HG03159 (cell line): ENCODE data around the gene MEN1.

Source experiments
- ATAC-seq: cut with Tn5 transposase; IDR thresholded peaks from one replicate; pipeline ENCODE4 v1.9.1; 2021; ENCODE audit warnings: mild to moderate bottlenecking, moderate library complexity; ENCODE audit not compliant: unreplicated experiment

MEN1 gene

GRCh38 chr11:64765851-64766665, 44.3 kb downstream of the MEN1 start:
- ATAC-seq: no peak

- ATAC-seq: no peak
Observed at GRCh38 chr11:64765291-64765850, 45.0 kb downstream of the MEN1 start.

GRCh38 chr11:64764753-64765152, 45.6 kb downstream of the MEN1 start:
- no peak for ATAC-seq

- no peak for ATAC-seq
Observed at GRCh38 chr11:64764040-64764611, 46.2 kb downstream of the MEN1 start.

- no peak for ATAC-seq
Observed at GRCh38 chr11:64763526-64764039, 46.8 kb downstream of the MEN1 start.

GRCh38 chr11:64762674-64763525, 47.5 kb downstream of the MEN1 start:
- ATAC-seq: no peak

GRCh38 chr11:64762277-64762673, 48.1 kb downstream of the MEN1 start:
- ATAC-seq: no peak

- ATAC-seq: no peak
Observed at GRCh38 chr11:64760759-64761420, 49.5 kb downstream of the MEN1 start.

- no peak for ATAC-seq
Observed at GRCh38 chr11:64759722-64760719, 50.3 kb downstream of the MEN1 start, which contains the start of gene PYGM. Gene PYGM, minus strand, starts transcription at chr11:64759974. Its CDS starts 76 bp downstream, at chr11:64759898.

- ATAC-seq: no peak
Observed at GRCh38 chr11:64759131-64759721, 51.1 kb downstream of the MEN1 start.

- ATAC-seq: no peak
Observed at GRCh38 chr11:64758330-64759079, 51.8 kb downstream of the MEN1 start.

GRCh38 chr11:64757549-64758329, 52.6 kb downstream of the MEN1 start:
- no peak for ATAC-seq

- no peak for ATAC-seq
Observed at GRCh38 chr11:64755681-64756361, 54.5 kb downstream of the MEN1 start.

GRCh38 chr11:64754919-64755662, 55.3 kb downstream of the MEN1 start:
- ATAC-seq: no peak

GRCh38 chr11:64754124-64754918, 56.0 kb downstream of the MEN1 start:
- no peak for ATAC-seq
